DND-41 (cell line): ENCODE data around the gene HM13.
A peak's percentile ranks its signal among the peaks of the same experiment; 100 is the strongest.

ENCODE experiments used
- ATAC-seq: fragments of 200-7000 bp; cut with Tn5 transposase; 3 replicates; pipeline ENCODE4 v1.9.1; 2021; ENCODE audit warnings: low read depth; ENCODE audit not compliant: insufficient read depth
- DNase-seq: peaks from one replicate; pipeline ENCODE4 v3.0.0-alpha.2; 2020
- H2AFZ ChIP-seq: 2 replicates; pipeline ENCODE4 v1.6.0; 2012; ENCODE audit warnings: low read depth, low read length
- H3K27ac ChIP-seq: 2 replicates; pipeline ENCODE4 v1.5.1; 2012; ENCODE audit warnings: low read length, inconsistent platforms
- H3K27me3 ChIP-seq: fragments of 200-600 bp; sonication (generic); 2 replicates; pipeline ENCODE4 v1.6.0; 2012; ENCODE audit warnings: low read length, mild to moderate bottlenecking, inconsistent platforms; ENCODE audit not compliant: insufficient read depth, poor library complexity
- H3K36me3 ChIP-seq: 2 replicates; pipeline ENCODE4 v1.5.1; 2012; ENCODE audit warnings: low read length, inconsistent platforms; ENCODE audit not compliant: insufficient read depth
- H3K4me1 ChIP-seq: 2 replicates; pipeline ENCODE4 v1.5.1; 2012; ENCODE audit warnings: mild to moderate bottlenecking, low read length; ENCODE audit not compliant: insufficient read depth
- H3K4me2 ChIP-seq: 2 replicates; pipeline ENCODE4 v1.6.0; 2012; ENCODE audit warnings: mild to moderate bottlenecking, moderate library complexity, low read length, inconsistent platforms; ENCODE audit not compliant: insufficient read depth
- H3K4me3 ChIP-seq, 2 experiments: fragments of 200-600 bp in 1 of 2; shearing (Covaris generic) in 1 of 2; 2 replicates each; pipeline ENCODE4 v1.5.1; 2012 to 2016; ENCODE audit warnings: inconsistent platforms in 2 of 2, low read length in 2 of 2, mild to moderate bottlenecking in 2 of 2, low read depth in 1 of 2, moderate library complexity in 1 of 2
- H3K79me2 ChIP-seq: 2 replicates; pipeline ENCODE4 v1.6.0; 2012; ENCODE audit warnings: low read length, inconsistent platforms; ENCODE audit not compliant: insufficient read depth
- H3K9ac ChIP-seq: 2 replicates; pipeline ENCODE4 v1.6.0; 2012; ENCODE audit warnings: low read depth, mild to moderate bottlenecking, inconsistent platforms, low read length, moderate library complexity
- H3K9me3 ChIP-seq: 2 replicates; pipeline ENCODE4 v1.5.1; 2012; ENCODE audit warnings: low read length, moderate library complexity, mild to moderate bottlenecking, inconsistent platforms; ENCODE audit not compliant: insufficient read depth, severe bottlenecking
- H4K20me1 ChIP-seq: 2 replicates; pipeline ENCODE4 v1.6.0; 2012; ENCODE audit warnings: low read length; ENCODE audit not compliant: insufficient read depth
- CTCF ChIP-seq: IDR thresholded peaks from 2 replicates; pipeline ENCODE4 v1.5.1; 2012; ENCODE audit warnings: borderline replicate concordance, low read length, moderate library complexity, mild to moderate bottlenecking; ENCODE audit not compliant: poor library complexity, severe bottlenecking; ENCODE audit errors: extremely low read depth
- EZH2 ChIP-seq: IDR thresholded peaks from 3 replicates; pipeline ENCODE4 v1.6.1; 2012; ENCODE audit warnings: borderline replicate concordance, low read depth, mild to moderate bottlenecking, moderate library complexity, low read length, inconsistent platforms; ENCODE audit not compliant: severe bottlenecking

The HM13 gene

GRCh38 chr20:31615416-31615815, 101.2 kb downstream of the HM13 start:
- DNase-seq = no peak
- Histone ChIP-seq H3K9me3 (no peaks in the 10 kb centered on the region), H3K4me3 (no peak overlapping the region), H3K27me3 (no peaks in the 10 kb centered on the region), H3K9ac (no peak overlapping the region), H3K36me3 (no peaks in the 10 kb centered on the region), H3K27ac (no peak overlapping the region), H2AFZ (no peak overlapping the region), H3K79me2 (no peaks in the 10 kb centered on the region), H3K4me1 (peaks cover 14% of the 10 kb centered on the region), H3K4me2 (no peak overlapping the region), H4K20me1 (no peaks in the 10 kb centered on the region)
- no peak for ATAC-seq
- TF ChIP-seq CTCF (no peak), EZH2 (no peak)

GRCh38 chr20:31617432-31618104, 103.3 kb downstream of the HM13 start:
- no peaks in the 10 kb centered on the region for H4K20me1 ChIP-seq
- no peaks in the 10 kb centered on the region for H3K79me2 ChIP-seq
- no peaks in the 10 kb centered on the region for H3K9me3 ChIP-seq
- no peak overlapping the region for H3K4me2 ChIP-seq
- H3K4me3 ChIP-seq = no peak overlapping the region
- H3K9ac ChIP-seq = no peak overlapping the region
- no peaks in the 10 kb centered on the region for H3K36me3 ChIP-seq
- ATAC-seq (no peak), DNase-seq (no peak)
- TF ChIP-seq EZH2 = no peak
- no peak for TF ChIP-seq CTCF
- H3K4me1 ChIP-seq = peaks cover 11% of the 10 kb centered on the region
- peak overlapping the region; percentile 3 for H2AFZ ChIP-seq
- no peak overlapping the region for H3K27ac ChIP-seq
- H3K27me3 ChIP-seq = no peaks in the 10 kb centered on the region
